Esophagus (tissue), 2 donors: ENCODE results near the gene EMB. TPM values are rescaled to one million over a fixed set of nuclear protein-coding genes. Genes with fewer than 3 reads are reported as not detected.
A peak's percentile ranks its signal among the peaks of the same experiment; 100 is the strongest.
"Not testable (repeated sequence)": the region's sequence is repeated elsewhere in the genome, so short reads cannot be mapped to it uniquely, and the experiment has no call there.

Experiments
- H3K27ac ChIP-seq, 2 donors: one replicate each; pipeline ENCODE4 v1.5.1; 2013; ENCODE audit warnings: low read depth in 2 of 2, mild to moderate bottlenecking in 2 of 2, inconsistent platforms in 1 of 2, low read length in 1 of 2, moderate library complexity in 1 of 2
- H3K27me3 ChIP-seq, 2 donors: one replicate each; pipeline ENCODE4 v1.6.1; 2013; ENCODE audit warnings: low read length in 2 of 2, control low read depth in 1 of 2, mild to moderate bottlenecking in 1 of 2; ENCODE audit not compliant: insufficient read depth in 2 of 2, control insufficient read depth in 1 of 2
- H3K36me3 ChIP-seq, 2 donors: one replicate each; pipeline ENCODE4 v1.6.1; 2013; ENCODE audit warnings: low read length in 1 of 2; ENCODE audit not compliant: control insufficient read depth in 2 of 2, insufficient read depth in 2 of 2
- H3K4me1 ChIP-seq, 2 donors: one replicate each; pipeline ENCODE4 v1.6.1; 2013; ENCODE audit warnings: low read length in 1 of 2; ENCODE audit not compliant: control insufficient read depth in 2 of 2, insufficient read depth in 2 of 2
- H3K4me3 ChIP-seq, 2 donors: one replicate each; pipeline ENCODE4 v1.5.1; 2013; ENCODE audit warnings: low read length in 2 of 2, mild to moderate bottlenecking in 2 of 2, low read depth in 1 of 2, moderate library complexity in 1 of 2
- H3K9me3 ChIP-seq, 2 donors: one replicate each; pipeline ENCODE4 v1.6.1; 2013; ENCODE audit warnings: mild to moderate bottlenecking in 2 of 2, low read depth in 1 of 2, low read length in 1 of 2, moderate library complexity in 1 of 2; ENCODE audit not compliant: control insufficient read depth in 2 of 2, insufficient read depth in 1 of 2
- WGBS, 2 donors: extraction: QIAGEN DNeasy Blood & Tissue Kit; methylation state at CpG; one replicate each; pipeline ENCODE4 v1.1.7; 2013; 5-methylcytosine and 5-hydroxymethylcytosine counted together
- polyA plus RNA-seq, 2 donors: library from polyadenylated mRNA; stranded (reverse); fragments of 200-250 nt; gene quantifications; one replicate each; pipeline ENCODE4 v1.2.3, GENCODE V29; 2013
- donor health status: healthy with polysubstance abuse.
- donor health status: Bipolar disorder and iron deficiency.

The EMB gene
- polyA plus RNA-seq, 2 donors, result 1.7 to 3.5 TPM

- 44 to 48% methylated on average over 3 of the region's 3 CpGs for WGBS, 2 donors
- not testable (repeated sequence) for H3K27me3 ChIP-seq, H3K4me3 ChIP-seq, H3K36me3 ChIP-seq, H3K9me3 ChIP-seq, H3K27ac ChIP-seq, H3K4me1 ChIP-seq
Measured at GRCh38 chr5:50449241-50449640, 8.2 kb upstream of the EMB start.

- Histone ChIP-seq H3K27me3 (no peaks in the 10 kb centered on the region), H3K9me3 (no peaks in the 10 kb centered on the region), H3K27ac (no peak overlapping the region), H3K4me1 (no peaks in the 10 kb centered on the region), H3K36me3 (no peaks in the 10 kb centered on the region), H3K4me3 (no peak overlapping the region)
- 88 to 92% methylated on average over 7 of the region's 7 CpGs for WGBS, 2 donors
Measured at GRCh38 chr5:50447941-50448340, 6.9 kb upstream of the EMB start.

GRCh38 chr5:50447228-50447627, 6.1 kb upstream of the EMB start:
- no peaks in the 10 kb centered on the region for H3K36me3 ChIP-seq
- no peak overlapping the region for H3K4me3 ChIP-seq
- no peak overlapping the region for H3K27ac ChIP-seq
- H3K9me3 ChIP-seq, result no peaks in the 10 kb centered on the region
- H3K27me3 ChIP-seq, result no peaks in the 10 kb centered on the region
- H3K4me1 ChIP-seq, result no peaks in the 10 kb centered on the region

GRCh38 chr5:50445296-50445949, 4.3 kb upstream of the EMB start:
- WGBS, 2 donors, result 68 to 79% methylated on average over 6 of the region's 6 CpGs
- no peaks in the 10 kb centered on the region for H3K36me3 ChIP-seq
- no peak overlapping the region for H3K27ac ChIP-seq
- no peaks in the 10 kb centered on the region for H3K9me3 ChIP-seq
- H3K4me1 ChIP-seq, result peaks cover 0 to 3% of the 10 kb centered on the region in 2 donors
- H3K27me3 ChIP-seq, result no peaks in the 10 kb centered on the region
- no peak overlapping the region for H3K4me3 ChIP-seq

GRCh38 chr5:50442559-50443539, 1.8 kb upstream of the EMB start:
- not testable (repeated sequence) for H3K27ac ChIP-seq, H3K36me3 ChIP-seq, H3K4me3 ChIP-seq, H3K27me3 ChIP-seq, H3K9me3 ChIP-seq, H3K4me1 ChIP-seq
- WGBS, 2 donors, result 39 to 53% methylated on average over 3 of the region's 4 CpGs

- Histone ChIP-seq H3K36me3 (no peaks in the 10 kb centered on the region), H3K9me3 (peaks cover 0 to under 1% of the 10 kb centered on the region in 2 donors), H3K4me1 (peaks cover 0 to 3% of the 10 kb centered on the region in 2 donors), H3K27ac (peak overlapping the region in 1 of 2 donors; percentile 76), H3K4me3 (peak overlapping the region; percentile 52 to 68), H3K27me3 (no peaks in the 10 kb centered on the region)
- WGBS, 2 donors, result 8 to 13% methylated on average over 9 of the region's 9 CpGs
Measured at GRCh38 chr5:50441493-50441955, 436 bp upstream of the EMB start.

GRCh38 chr5:50439221-50439620, 1.9 kb downstream of the EMB start:
- H3K4me3 ChIP-seq, result no peak overlapping the region
- H3K36me3 ChIP-seq, result no peaks in the 10 kb centered on the region
- 54 to 76% methylated on average over 3 of the region's 3 CpGs for WGBS, 2 donors
- H3K27ac ChIP-seq, result no peak overlapping the region
- H3K4me1 ChIP-seq, result peaks cover 0 to 3% of the 10 kb centered on the region in 2 donors
- H3K9me3 ChIP-seq, result peaks cover 0 to 3% of the 10 kb centered on the region in 2 donors
- H3K27me3 ChIP-seq, result no peaks in the 10 kb centered on the region

GRCh38 chr5:50438060-50438459, 3.0 kb downstream of the EMB start:
- not testable (repeated sequence) for H3K27ac ChIP-seq, H3K4me3 ChIP-seq, H3K36me3 ChIP-seq, H3K9me3 ChIP-seq, H3K27me3 ChIP-seq, H3K4me1 ChIP-seq
- 44 to 68% methylated on average over 2 of the region's 3 CpGs for WGBS, 2 donors

- Histone ChIP-seq H3K9me3 (peaks cover 0 to 3% of the 10 kb centered on the region in 2 donors), H3K4me1 (no peaks in the 10 kb centered on the region), H3K27ac (no peak overlapping the region), H3K36me3 (no peaks in the 10 kb centered on the region), H3K4me3 (no peak overlapping the region), H3K27me3 (no peaks in the 10 kb centered on the region)
- 79 to 83% methylated on average over 3 of the region's 3 CpGs for WGBS, 2 donors
Measured at GRCh38 chr5:50435168-50435567, 5.9 kb downstream of the EMB start.
